CD4-positive, alpha-beta T cell treated with Interleukin-6 for 4 hours (primary cell): ENCODE data around the gene GNAZ.

ENCODE experiments used
- DNase-seq: peaks from one replicate; pipeline ENCODE4 v3.0.0-alpha.2; 2020; ENCODE audit warnings: mixed read lengths

The GNAZ gene

DNA sequence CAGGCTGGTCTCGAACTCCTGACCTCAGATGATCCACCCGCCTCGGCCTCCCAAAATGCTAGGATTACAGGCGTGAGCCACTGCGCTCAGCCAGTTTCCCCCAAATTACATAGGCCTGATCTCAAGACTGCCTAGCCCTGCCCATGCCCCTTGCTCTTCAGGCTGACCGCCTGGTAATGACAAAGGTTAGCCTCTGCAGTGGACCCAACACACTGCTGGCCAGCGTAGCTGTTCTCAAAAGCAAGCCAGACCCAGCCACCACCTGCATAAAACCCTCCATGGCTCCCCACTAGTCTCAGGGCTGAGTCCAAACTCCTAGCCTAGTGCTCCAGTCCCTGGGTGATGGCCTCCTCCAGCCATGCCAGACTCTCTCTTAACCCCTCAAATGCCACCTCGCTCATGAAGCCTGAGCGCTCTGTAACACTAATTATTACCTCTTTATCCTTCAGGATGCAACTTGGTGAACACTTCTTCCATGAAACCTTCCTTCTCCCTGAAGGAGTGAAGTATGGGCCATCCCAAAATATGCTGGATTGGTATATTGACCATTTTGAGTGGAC is 72.3 kb downstream of the GNAZ start:
- no peak for DNase-seq

DNA sequence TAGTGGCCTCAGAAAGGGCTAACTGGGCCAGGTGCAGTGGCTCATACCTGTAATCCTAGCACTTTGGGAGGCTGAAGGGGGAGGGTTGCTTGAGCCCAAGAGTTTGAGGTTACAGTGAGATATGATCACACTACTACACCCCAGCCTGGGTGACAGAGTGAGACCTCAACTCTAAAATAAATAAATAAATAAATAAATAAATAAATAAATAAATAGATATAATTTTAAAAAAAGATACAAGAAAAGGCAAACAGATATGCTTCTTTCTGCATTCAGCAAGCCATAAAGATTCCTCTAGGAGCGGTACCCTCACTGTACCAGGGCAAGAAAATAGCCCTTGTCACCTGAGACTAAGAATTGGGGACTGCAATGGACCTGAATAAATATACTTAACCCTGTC is 72.8 kb downstream of the GNAZ start:
- no peak for DNase-seq

DNA sequence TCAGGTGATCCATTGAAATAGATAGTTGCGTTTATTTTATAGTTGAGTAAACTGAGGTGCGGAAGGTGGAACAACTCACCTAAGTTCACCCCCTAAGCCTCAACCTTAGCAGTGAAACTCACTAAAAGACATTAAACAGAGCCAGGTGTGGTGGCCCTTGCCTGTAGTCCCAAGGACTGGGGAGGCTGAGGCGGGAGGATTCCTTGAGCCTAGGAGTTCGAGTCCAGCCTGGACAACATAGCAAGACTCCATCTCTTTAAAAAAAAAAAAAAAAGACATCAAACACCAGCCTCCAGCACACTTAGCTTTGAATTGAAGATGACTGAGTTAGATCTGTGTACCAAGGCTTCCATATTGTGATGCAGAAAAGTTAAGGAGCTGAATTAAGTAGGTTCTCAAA is 74.1 kb downstream of the GNAZ start:
- no peak for DNase-seq

DNA sequence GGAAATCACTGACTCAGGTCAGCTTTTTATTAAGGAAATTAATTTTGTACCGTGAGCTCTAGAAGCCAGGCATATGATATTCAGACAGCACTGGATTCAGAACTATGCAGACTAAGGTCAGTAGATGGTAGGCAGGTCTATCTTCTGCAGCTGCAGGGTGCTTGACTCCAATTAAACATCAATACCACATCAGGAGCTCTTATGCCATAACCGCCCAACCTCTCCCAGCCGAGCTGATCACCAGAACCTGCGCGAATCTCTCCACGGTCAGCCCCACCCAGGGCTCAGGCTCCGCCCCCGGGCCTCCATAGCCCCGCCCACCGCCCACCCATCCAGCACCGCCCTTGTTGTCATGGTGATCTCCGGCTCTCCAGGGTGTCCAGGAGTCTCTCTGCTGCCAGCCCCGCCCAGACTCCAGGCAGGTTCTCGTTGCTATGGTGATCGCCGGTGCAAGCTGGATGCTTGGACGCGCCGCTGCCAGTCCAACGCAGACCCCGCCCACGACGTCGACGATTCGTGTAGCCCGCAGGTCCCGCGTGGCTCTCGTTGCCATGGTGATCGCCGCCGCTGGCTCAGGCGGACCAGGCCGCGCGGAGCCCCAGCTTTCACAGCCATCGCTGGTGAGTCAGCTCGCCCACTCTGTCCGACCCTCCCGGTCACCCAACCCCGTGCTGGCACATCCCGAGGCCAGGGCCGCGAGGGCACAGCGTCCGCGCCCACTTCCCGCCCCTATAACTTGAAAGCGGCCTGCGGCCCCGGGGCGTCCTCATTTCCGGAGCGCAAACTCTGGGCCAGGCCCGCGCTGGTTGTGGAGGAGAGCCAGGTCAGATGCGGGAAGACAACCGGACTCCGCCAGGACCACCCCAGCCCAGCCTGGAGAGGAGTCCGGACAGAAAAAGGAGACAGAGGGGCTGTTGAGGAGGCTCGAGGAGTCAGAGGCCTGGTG is 74.9 kb downstream of the GNAZ start, which contains the start of gene RAB36:
Gene RAB36 (plus strand): TSS at position 546 of the 946 bp plus-strand sequence. CDS start 1,140 bp downstream, outside the sequence.
- DNase-seq: peak; percentile 93

DNA sequence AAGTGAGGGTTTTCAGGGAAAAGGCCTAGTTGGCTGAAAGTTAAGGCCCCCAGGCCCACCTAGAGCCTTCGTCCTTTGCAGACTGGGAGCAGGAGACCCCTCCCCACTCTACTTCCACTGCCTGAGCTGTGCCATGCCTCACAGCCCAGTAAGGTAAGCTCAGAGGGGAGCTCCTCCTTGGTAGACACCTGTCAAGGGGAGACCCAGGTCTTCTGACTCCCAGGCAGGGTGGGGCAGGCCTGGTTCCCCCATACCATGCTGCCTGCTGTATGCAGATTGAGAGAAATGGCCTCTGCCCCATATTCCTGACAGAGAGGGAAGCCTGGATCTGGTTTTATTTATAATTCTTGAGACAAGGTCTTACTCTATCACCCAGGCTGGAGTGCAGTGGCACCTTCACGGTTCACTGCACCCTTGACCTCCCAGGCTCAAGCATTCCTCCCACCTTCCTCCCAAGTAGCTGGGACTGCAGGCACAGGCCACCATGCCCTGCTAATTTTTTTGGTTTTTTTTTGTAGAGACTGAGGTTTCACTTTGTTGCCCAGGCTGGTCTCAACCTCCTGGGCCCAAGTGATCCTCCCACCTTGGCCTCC is 75.7 kb downstream of the GNAZ start:
- DNase-seq: no peak

DNA sequence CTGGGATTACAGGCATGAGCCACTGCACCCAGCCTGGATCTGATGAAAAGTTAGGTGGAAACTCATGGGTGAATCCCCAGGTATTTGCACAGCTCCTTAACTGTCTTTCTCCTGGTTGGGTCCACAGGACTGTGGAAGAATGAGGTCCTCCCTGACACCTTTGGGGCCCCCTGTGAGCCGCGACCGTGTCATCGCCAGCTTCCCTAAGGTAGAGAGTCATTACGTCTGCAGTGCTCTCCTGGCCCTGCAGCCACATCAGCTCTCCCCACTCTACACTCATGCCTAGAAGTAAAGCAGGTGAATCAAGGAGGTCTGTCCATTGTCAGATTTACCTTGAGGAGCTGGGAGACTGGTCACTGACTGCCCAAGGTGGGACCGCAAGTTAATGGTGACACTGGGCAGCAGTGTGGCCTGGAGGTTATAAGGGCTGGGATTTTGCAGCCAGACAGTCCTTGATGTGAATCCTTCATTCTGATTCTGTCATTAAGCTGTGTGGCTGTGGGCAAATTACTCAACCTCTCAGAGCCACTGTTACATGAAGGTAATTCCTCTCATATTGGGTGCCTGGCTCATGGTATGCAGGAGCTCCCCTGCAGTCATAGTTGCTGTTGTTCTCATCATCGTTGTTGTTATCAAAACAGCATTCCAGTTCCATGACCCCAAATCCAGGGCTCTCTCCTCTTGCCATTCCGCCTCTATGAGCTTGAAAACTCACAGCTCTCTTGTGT is 76.3 kb downstream of the GNAZ start:
- DNase-seq: no peak

DNA sequence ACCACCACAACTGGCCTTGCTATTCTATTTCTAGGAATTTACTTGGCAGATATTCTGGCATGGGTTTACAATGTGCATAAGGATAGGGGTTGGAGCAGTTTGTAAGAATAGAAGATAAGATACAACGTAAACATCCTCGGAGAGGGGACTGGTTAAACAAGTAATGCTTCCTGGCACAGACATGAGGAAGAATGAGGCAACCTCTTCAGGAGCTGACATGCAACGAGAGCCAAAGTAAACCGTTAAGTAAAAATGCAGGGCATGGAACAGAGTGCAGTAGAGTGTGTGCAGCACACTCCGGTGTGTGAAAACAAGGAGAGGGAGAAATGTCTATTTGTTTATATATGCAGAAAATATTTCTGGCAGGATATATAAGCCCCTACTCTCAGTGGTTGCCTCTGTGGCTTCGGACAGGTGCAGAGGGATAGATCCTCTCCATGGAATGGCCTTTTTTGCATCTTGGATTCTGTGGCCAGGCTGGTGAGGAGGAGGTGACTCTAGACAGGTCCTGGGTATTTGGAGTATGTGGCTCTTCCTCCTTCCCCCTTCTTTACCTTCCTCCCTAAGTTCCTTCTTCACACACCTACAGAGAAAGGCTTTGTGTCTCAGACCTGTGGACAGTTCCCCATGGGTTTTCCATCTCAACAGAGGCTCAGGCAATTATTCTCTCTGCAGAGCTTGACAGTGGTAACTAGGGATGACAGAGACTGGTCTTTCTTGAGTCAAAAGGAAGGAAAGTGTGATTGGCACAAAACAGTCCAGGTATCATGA is 77.5 kb downstream of the GNAZ start:
- DNase-seq: no peak

DNA sequence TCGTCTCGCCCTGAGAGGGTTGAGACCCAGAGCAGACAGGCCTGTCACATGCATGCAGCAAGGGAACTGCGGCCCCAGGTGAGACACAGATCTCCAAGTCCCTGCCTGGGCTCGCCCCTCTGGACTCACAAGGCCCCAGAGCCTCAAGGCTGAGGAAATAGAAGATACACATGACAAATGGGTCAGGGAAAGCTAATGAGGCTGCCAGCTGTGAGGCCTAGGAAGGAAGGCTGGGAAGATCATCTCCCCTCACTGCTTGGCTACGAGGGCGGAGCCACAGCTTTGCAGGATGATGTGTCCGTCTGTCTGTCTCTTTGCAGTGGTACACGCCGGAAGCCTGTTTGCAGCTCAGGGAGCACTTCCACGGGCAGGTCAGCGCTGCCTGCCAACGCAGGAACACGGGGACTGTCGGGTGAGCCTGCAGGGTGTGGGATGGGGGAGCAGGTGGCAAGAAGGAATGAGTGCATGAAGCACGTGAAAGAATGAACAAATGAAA is 79.5 kb downstream of the GNAZ start:
- no peak for DNase-seq

DNA sequence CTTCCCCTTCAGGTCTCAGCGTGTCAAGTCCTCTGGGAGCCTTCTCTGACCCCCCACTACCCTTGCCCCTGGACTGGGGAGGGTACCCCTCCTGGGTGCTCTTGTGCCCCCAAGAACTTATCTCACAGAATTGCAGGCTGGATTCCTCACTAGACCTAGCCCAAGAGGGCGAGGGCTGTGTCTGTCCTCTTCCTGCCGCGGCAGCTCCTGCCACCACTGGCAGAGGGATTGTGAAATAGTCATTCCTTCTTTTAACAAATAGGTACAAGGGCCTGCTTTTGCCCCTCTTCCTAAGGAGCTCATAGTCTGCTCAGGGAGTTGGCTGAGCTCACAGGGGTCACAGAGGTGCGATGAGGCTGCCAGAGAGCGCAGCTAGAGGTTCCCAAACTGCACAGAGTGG is 80.4 kb downstream of the GNAZ start:
- DNase-seq: no peak

DNA sequence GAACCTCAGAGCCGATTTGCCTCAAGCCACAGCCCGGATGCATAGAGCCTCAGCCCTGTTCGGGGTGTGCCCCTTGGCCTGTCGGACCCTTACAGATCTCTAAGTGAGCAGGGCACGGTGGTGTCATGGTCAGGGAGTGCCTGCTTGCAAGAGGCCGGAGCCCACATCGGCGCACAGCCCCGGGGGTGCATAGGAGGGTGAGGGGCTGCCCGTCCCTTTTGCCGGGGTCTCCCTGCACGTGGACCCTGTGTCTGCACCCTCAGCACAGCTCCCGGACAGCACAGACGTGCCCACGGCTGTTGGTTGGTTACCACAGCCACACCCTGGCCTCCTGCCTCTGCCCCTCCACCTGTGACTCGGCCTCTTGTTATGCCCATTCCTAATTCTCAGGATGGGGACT is 81.5 kb downstream of the GNAZ start:
- DNase-seq: no peak

DNA sequence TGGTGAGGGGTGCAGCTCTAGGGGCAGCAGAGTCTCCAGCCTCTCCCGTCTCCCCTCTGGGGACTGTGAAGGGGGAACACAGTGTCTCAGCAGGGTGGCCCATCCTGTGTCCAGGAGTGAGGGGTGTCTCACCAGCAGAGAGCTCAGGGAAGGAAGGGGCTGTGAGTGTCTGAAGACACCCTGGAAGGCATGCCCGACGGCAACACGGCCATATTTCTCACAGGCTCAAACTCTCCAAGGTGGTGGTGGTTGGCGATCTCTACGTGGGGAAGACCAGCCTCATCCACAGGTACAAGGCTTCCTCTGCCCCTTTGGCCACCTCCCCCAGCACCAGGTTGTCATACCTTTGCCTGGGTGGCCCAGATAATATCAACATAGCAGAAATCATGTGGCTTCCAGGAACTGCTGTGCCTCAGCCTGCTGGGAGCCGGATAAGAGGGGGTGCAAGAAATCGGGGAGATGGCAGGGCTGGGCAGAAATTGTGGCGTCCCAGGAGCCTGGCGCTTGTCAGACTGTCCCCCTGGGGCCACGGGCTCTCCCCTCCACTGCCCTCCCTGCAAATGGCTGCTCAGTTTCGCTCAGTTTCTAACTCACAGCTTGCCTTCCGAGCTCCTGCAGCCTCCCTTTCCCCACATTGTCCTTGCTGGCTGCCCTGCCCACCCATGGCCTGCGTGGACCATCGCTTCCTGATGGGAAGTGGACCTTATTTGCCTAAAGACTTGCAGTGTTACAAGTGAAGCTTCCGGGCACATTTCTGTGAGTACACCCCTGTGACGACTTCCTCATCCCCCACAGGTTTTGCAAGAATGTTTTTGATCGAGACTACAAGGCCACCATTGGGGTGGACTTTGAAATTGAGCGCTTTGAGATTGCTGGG is 82.2 kb downstream of the GNAZ start:
- no peak for DNase-seq

DNA sequence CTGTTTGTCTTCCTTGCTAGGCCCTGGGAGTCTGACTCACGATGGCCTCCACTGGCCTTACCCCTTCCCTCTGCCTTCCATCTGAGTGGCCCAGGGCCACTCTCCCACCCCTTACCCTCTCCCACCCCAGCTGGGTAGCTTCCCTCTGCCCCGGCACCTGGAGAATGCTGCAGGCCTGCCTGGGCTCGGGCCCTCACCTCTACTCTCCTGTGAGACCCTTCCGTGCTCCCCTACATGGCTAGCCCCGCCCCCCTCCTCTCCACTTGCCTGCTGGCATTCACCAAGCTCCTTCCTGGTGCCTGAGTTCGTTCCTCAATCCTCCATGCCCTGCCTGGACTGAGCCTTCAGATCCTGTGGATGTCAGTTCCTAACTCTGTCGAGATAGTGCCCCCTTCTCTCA is 83.7 kb downstream of the GNAZ start:
- DNase-seq: no peak

DNA sequence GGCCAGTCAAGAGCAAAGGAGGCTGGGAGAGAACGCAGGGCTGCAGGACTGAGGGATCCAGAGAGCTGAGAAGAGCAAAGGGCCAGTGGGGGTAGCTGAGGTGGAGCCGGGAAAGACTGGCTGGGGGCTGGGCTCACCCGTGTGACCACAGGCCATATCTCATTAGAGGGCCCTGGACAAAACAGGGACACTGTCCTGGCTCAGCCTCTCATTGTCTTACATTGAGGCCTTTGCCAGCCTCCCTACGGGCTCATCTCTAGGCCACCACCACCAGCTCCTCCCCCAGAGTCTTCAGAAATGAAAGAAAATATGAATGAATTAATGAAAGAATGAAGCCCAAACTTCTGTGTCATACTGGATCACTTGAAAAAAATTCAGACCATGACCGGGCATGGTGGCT is 84.1 kb downstream of the GNAZ start:
- DNase-seq: no peak

DNA sequence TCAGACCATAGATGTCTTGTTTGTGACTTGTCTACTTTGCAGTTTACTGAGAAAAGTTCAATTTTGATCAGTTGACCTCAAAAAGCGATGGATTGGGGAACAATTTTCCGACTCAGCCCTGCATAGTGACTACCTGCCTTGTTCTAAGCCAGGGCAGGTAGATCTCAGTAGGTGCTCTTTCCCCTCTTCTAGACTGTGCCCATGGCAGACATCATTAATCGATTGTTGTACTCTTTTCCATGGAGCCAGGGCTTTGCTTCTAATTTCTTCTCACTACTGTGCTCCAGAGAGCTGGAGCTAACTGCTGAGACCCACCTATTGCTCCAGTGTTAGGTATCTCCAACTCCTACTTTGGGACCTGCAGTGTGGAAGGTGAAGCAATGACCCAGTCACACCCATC is 84.8 kb downstream of the GNAZ start:
- DNase-seq: no peak

DNA sequence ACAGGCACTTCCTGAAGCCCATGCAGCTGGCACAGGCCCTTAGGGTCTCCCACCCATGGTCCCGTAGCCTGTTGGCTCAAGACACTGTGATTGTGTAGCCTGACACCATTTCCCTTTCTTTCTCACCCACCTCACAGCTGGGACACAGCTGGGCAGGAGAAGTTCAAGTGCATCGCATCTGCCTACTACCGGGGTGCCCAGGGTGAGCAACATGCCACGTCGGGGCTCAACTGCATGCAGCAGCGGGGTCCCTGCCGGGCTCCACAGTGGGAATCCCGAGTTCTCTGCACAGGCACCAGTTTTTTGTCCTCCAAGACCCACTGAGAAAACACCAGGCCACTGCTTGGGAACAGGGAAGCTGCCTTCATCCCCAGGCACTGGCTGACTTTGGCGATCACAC is 85.5 kb downstream of the GNAZ start:
- no peak for DNase-seq

DNA sequence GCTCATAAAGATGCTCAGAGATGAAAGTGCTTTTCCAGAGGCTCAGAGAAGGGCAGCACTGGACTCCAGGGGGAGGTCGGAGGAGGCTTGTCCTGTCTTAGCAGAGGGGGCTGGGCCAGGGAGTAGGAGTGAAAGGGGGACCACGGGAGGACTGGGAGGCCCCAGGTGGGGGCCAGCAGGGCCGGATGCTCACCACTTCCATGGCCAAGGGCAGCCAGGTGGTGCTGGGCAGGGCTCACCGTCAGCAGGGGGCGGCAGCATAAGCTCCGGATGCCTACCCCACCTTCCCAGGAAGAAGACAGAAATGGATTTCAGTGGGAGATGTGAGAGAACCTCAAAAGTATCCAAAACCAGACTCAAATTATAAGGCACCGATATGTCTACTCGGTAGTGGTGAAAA is 86.0 kb downstream of the GNAZ start:
- DNase-seq: no peak

DNA sequence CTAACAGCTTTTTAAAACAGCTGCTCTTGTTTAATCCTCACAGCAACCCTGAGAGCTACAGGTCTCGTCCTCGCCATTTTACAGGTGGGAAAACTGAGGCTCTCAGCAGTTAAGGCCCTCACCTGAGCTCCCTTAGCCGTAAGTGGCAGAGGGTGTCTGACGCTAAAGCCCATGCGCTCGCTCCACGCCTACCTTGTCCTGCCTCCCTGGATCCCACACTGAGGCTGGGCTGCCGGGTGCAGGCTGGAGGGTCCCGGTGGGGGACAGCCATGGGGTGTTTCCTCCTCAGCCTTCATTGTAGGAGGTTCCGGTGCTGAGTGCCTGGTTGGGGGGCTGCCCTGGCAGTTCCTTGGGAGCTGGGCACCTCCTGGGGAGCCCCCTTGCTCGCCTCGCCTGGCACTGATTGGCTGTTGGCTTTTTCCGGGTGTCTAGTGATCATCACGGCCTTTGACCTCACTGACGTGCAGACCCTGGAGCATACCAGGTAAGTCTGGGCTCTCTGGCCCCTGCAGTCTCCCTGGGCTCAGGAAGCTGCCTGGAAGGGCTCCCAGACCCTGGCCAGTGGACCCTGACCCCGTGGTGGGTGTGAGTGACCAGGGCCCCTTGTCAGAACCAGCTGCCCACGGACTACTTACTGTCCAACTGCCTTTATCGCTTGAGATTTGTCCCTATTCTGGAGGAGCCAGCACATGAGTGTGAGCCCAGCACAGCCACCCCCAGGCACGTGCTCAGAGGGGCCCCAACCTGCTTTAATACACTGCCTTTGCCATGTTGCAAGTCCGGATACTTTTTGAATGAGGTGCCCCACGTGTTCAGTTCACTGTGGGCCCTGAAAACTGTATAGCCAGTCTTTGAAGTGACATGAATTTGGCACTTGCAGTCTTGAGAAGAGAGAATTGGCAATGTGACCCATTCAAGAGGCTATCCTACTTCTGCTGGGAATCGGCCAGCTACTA is 87.5 kb downstream of the GNAZ start:
- no peak for DNase-seq

DNA sequence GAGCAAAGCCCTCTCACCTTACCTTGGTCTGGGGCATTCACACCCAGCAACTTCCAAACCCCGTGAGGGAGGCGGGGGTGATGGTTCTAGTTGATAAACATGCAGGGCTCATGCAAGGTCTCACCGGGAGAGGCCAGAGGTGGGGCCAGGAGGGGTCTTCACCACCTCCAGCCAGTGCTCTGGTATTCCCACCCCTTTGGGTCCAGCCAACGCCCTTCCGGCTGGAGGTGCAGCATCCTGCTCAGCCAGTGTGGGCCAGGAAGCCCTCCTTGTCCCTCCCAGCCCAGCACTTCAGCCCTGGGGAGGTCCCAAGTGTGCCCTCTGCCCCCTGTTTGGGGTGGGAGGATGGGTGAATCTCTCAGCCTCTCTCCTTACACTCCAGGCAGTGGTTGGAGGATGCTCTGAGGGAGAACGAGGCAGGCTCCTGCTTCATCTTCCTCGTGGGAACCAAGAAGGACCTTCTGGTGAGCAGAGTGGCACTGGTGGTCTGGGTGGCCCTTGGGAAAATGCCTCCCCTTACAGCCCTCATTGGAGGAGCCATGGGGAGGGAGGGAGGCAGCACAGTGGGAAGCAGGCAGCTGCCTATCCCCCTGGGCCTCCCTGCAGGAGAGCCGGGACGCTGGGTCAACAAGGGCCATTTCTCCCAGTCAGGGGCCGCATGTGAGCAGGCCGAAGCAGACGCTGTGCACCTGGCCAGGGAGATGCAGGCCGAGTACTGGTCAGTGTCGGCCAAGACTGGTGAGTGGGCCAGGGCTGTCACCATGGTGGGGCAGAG is 88.4 kb downstream of the GNAZ start:
- DNase-seq: no peak

DNA sequence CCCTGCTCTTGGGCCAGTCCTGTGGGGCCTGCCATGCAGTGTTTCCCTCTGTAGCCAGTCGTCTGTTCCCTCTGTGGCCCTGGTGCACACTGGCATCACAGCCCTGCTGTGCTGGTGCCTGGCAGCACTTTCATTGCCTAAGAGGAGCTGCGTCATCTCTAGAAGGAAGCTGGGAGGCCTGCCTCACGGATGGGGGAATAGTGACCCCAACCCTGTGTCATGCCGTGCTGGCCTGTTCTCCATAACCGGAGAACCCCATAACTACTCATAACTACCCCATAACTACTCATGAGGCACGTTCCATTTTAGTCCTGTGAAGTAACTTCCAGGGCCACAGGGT is 88.9 kb downstream of the GNAZ start:
- DNase-seq: no peak
